GM19324 (cell line): ENCODE data around the gene KRTAP16-1.

Experiments
- ATAC-seq: cut with Tn5 transposase; IDR thresholded peaks from one replicate; pipeline ENCODE4 v1.9.1; 2021; ENCODE audit warnings: mild to moderate bottlenecking, moderate library complexity; ENCODE audit not compliant: unreplicated experiment, low FRiP score

KRTAP16-1 gene

GRCh38 chr17:41331606-41332005 is 22.5 kb upstream of the KRTAP16-1 start:
- ATAC-seq, result no peak

- ATAC-seq, result no peak
Observed at GRCh38 chr17:41329279-41329948, 20.3 kb upstream of the KRTAP16-1 start.

GRCh38 chr17:41328207-41328606 is 19.1 kb upstream of the KRTAP16-1 start:
- ATAC-seq, result no peak

GRCh38 chr17:41327411-41328120 is 18.5 kb upstream of the KRTAP16-1 start:
- ATAC-seq, result no peak

- ATAC-seq, result no peak
Observed at GRCh38 chr17:41326173-41327145, 17.4 kb upstream of the KRTAP16-1 start.

- ATAC-seq, result no peak
Observed at GRCh38 chr17:41325611-41326010, 16.5 kb upstream of the KRTAP16-1 start.

- ATAC-seq, result no peak
Observed at GRCh38 chr17:41325126-41325525, 16.0 kb upstream of the KRTAP16-1 start.

GRCh38 chr17:41324180-41325075 is 15.3 kb upstream of the KRTAP16-1 start:
- ATAC-seq, result no peak

- ATAC-seq, result no peak
Observed at GRCh38 chr17:41322903-41323895, 14.1 kb upstream of the KRTAP16-1 start.

GRCh38 chr17:41322094-41322902 is 13.2 kb upstream of the KRTAP16-1 start:
- ATAC-seq, result no peak

GRCh38 chr17:41318231-41318630 is 9.1 kb upstream of the KRTAP16-1 start:
- ATAC-seq, result no peak

GRCh38 chr17:41315814-41316445 is 6.8 kb upstream of the KRTAP16-1 start:
- no peak for ATAC-seq

GRCh38 chr17:41315204-41315794 is 6.2 kb upstream of the KRTAP16-1 start, which contains the start of gene KRTAP17-1:
Gene KRTAP17-1 (minus strand): TSS chr17:41315710. CDS start chr17:41315650, 60 bp downstream.
- no peak for ATAC-seq

- ATAC-seq, result no peak
Observed at GRCh38 chr17:41311111-41311510, 2.0 kb upstream of the KRTAP16-1 start.

GRCh38 chr17:41308251-41308917 is 725 bp downstream of the KRTAP16-1 start:
- no peak for ATAC-seq

- no peak for ATAC-seq
Observed at GRCh38 chr17:41307647-41308046, 1.5 kb downstream of the KRTAP16-1 start.
